Aorta (tissue), 5 donors: Measurements from ENCODE around the gene LRRC63. TPM values are rescaled to one million over a fixed set of nuclear protein-coding genes. Genes with fewer than 3 reads are reported as not detected.

ENCODE experiments used
- ATAC-seq: fragments of 200-7000 bp; cut with Tn5 transposase; one replicate; pipeline ENCODE4 v1.9.1; 2022; ENCODE audit warnings: moderate library complexity; ENCODE audit not compliant: low FRiP score
- DNase-seq, 2 donors: peaks; one replicate each; pipeline ENCODE4 v3.0.0-alpha.2; 2020
- H3K27ac ChIP-seq, 2 donors: one replicate each; pipeline ENCODE4 v1.5.1; 2013; ENCODE audit warnings: low read length in 2 of 2, mild to moderate bottlenecking in 2 of 2, moderate library complexity in 2 of 2, control low read depth in 1 of 2, inconsistent platforms in 1 of 2, low read depth in 1 of 2
- H3K27me3 ChIP-seq, 2 donors: one replicate each; pipeline ENCODE4 v1.6.1; 2013; ENCODE audit warnings: control low read depth in 1 of 2, low read length in 1 of 2, mild to moderate bottlenecking in 1 of 2, moderate library complexity in 1 of 2; ENCODE audit not compliant: insufficient read depth in 2 of 2, control insufficient read depth in 1 of 2
- H3K36me3 ChIP-seq, 2 donors: one replicate each; pipeline ENCODE4 v1.6.1; 2013; ENCODE audit warnings: control low read depth in 1 of 2, low read length in 1 of 2, mild to moderate bottlenecking in 1 of 2; ENCODE audit not compliant: insufficient read depth in 2 of 2, control insufficient read depth in 1 of 2
- H3K4me1 ChIP-seq, 2 donors: one replicate each; pipeline ENCODE4 v1.6.1; 2013; ENCODE audit warnings: low read length in 2 of 2, control low read depth in 1 of 2, mild to moderate bottlenecking in 1 of 2, moderate library complexity in 1 of 2; ENCODE audit not compliant: insufficient read depth in 2 of 2, control insufficient read depth in 1 of 2
- H3K4me3 ChIP-seq, 2 donors: one replicate each; pipeline ENCODE4 v1.5.1; 2013; ENCODE audit warnings: low read length in 2 of 2, control low read depth in 1 of 2, mild to moderate bottlenecking in 1 of 2
- H3K9me3 ChIP-seq: one replicate; pipeline ENCODE4 v1.6.1; 2013; ENCODE audit warnings: mild to moderate bottlenecking, low read length; ENCODE audit not compliant: control insufficient read depth
- WGBS, 2 donors: extraction: QIAGEN DNeasy Blood & Tissue Kit; methylation state at CpG; one replicate each; pipeline ENCODE4 v1.1.7; 2013; 5-methylcytosine and 5-hydroxymethylcytosine counted together
- intact Hi-C, 2 donors: fragments of 100-400 bp; cut with DNase I; formaldehyde crosslinking; loops; one replicate each; pipeline versions ENCODE4 v1.14.2 to v1.15.0; 2022
- polyA plus RNA-seq, 2 donors: library from polyadenylated mRNA; stranded (reverse); fragments of 200-250 nt; gene quantifications; one replicate each; pipeline ENCODE4 v1.2.3, GENCODE V29; 2013
- total RNA-seq, 2 donors: library from RNA; stranded (reverse); fragmentation: NEBNext Ultra II Directional; extraction: Animal tissue kit (Norgen Biotek cat#: 25700); gene quantifications; one replicate each; pipeline ENCODE4 v1.2.1, GENCODE V29; 2021
- donor health status: healthy with polysubstance abuse.
- donor health status: Bipolar disorder and iron deficiency.
- donor health status: DM: no; HTN: no; CAD: no.
- donor health status: DM: no; HTN: no; CAD: no.
- donor health status: DM: yes; HTN: yes; CAD: no.

The LRRC63 gene
- total and polyA plus RNA-seq, 4 donors: 0.15 to 0.99 TPM; not detected in 2

DNA sequence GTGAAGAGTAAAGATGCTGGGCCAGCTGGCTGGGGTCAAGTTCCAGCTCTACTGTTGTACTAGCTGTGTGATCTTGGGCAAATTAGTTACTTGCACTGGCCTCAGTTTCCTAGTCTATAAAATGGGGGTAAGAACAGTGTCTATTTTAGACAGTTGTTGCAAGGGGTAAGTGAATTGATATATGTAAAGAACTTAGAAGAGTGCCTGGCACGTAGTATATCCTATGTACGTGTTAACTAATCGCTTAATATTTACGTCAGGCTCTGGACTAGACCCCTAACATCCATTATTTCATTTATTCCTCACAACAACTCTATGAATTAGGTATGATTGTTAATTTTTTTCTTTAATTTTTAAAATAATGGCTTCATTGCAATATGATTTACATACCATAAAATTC lies 26.1 kb upstream of the LRRC63 start:
- Histone ChIP-seq H3K27ac (no peak overlapping the region), H3K27me3 (peaks cover 0 to 3% of the 10 kb centered on the region in 2 donors), H3K36me3 (no peaks in the 10 kb centered on the region), H3K4me1 (no peaks in the 10 kb centered on the region), H3K9me3 (no peaks in the 10 kb centered on the region), H3K4me3 (no peak overlapping the region)
- DNase-seq (no peak), ATAC-seq (no peak)
- intact Hi-C loops: no loop called here
- WGBS, 2 donors: 85 to 86% methylated on average over 4 of the region's 4 CpGs

DNA sequence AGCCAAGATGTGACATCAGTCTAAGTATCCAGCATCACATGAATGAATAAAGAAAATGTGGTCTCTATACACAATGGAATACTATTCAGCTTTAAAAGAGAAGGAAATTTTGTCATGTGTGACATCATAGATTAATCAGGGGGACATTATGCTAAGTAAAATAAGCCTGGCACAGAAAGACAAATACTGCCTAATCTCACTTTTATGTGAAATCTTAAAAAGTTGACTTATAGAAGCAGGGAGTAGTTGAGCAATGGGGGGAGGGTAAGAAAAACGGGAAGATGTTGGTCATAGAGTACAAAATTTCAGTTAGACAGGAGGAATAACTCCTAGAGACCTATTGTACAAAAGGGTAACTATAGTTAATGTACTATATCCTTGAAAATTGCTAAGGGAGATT lies 19.3 kb upstream of the LRRC63 start:
- no peak for DNase-seq
- Histone ChIP-seq H3K4me1 (no peaks in the 10 kb centered on the region), H3K4me3 (no peak overlapping the region), H3K27me3 (no peaks in the 10 kb centered on the region), H3K36me3 (no peaks in the 10 kb centered on the region), H3K27ac (no peak overlapping the region), H3K9me3 (no peaks in the 10 kb centered on the region)
- 26 to 39% methylated on average over 1 of the region's 1 CpG for WGBS, 2 donors
- no peak for ATAC-seq
- intact Hi-C loops: no loop called here

DNA sequence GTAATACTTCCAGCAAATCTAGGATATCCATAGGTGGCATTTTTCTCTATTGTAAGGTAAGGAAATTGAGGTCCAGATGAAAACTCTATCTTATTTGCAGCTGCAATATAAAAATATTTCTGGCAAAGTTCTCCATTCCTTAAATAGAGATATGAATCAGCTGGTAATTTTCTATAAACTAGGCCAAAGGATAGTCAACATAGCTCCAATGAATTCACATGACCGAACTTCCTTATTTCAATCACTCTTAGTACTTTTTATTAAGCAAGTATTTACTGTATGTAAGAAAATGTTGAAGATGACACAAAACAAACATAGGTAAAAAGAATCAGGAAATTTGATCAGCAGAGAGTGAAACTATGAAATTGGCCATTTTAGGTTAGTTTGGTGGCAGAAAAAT lies 16.7 kb upstream of the LRRC63 start:
- intact Hi-C loops: no loop called here
- WGBS, 2 donors: 90 to 93% methylated on average over 1 of the region's 1 CpG
- ATAC-seq (no peak), DNase-seq (no peak)
- Histone ChIP-seq H3K4me1 (no peaks in the 10 kb centered on the region), H3K27me3 (no peaks in the 10 kb centered on the region), H3K27ac (no peak overlapping the region), H3K36me3 (no peaks in the 10 kb centered on the region), H3K4me3 (no peak overlapping the region), H3K9me3 (no peaks in the 10 kb centered on the region)

DNA sequence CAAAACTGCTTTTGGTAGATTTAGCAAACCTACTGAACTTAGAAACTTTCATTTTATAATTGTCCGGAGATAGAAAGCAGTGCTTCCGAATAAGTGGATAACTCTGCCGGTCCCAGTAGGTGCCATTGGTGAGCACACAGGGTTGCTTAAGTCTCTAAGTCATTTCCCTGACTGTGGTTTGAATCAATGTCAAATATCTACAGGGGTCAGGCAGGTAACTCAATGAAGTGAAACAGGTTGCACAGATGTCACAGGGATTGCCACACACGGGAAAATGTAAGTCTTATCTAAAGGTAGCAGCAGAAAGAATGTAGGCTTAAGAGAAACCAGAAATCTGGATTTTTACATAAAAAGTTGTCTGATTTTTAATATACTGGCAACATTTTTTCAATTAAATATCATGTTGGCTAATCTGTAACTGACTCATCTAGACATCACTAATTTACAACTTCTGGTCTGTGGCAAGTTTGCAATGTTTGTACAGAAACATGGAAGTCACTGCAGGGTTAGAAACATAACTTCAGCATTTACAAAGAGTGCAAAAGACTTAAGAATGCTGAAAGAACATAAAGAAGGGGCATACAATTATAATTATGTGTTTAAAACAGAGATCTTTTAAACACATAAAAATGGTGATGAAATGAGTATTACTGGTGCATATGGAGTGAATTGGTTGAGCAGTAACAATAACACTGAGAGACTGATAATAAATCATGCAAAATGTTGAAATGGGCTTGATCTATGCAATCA lies 14.3 kb upstream of the LRRC63 start:
- Histone ChIP-seq H3K9me3 (no peaks in the 10 kb centered on the region), H3K36me3 (no peaks in the 10 kb centered on the region), H3K27ac (no peak overlapping the region), H3K4me3 (no peak overlapping the region), H3K27me3 (no peaks in the 10 kb centered on the region), H3K4me1 (no peaks in the 10 kb centered on the region)
- no peak for ATAC-seq
- DNase-seq: no peak
- 76 to 77% methylated on average over 4 of the region's 4 CpGs for WGBS, 2 donors
- intact Hi-C loops: no loop called here

DNA sequence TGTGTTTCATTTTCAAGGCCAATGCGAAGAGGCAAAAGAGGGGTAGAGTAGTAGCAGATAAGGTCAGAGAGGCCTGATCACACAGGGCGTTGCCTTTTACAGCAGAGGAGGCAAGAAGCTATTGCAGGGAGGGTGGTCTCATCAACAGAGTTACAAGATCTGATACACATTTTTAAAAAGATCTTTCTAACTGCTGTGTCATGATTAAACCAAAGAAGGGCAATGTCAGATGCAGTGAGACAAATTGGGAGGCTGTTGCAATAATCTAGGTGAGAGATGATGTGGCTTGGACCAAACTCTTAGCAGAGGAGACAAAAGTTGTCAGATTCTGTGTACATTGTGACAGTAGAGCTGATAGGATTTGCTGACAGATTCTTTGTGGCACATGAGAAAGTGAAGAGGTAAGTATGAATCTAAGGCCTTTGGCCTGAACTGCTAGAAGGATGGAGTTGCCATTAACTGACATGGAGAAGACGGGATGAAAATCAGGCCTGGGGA lies 13.0 kb upstream of the LRRC63 start:
- Histone ChIP-seq H3K27me3 (no peaks in the 10 kb centered on the region), H3K4me1 (no peaks in the 10 kb centered on the region), H3K27ac (no peak overlapping the region), H3K9me3 (no peaks in the 10 kb centered on the region), H3K36me3 (no peaks in the 10 kb centered on the region), H3K4me3 (no peak overlapping the region)
- no peak for DNase-seq
- intact Hi-C loops: no loop called here
- 88% methylated on average over 3 of the region's 3 CpGs for WGBS, 2 donors
- ATAC-seq: no peak

DNA sequence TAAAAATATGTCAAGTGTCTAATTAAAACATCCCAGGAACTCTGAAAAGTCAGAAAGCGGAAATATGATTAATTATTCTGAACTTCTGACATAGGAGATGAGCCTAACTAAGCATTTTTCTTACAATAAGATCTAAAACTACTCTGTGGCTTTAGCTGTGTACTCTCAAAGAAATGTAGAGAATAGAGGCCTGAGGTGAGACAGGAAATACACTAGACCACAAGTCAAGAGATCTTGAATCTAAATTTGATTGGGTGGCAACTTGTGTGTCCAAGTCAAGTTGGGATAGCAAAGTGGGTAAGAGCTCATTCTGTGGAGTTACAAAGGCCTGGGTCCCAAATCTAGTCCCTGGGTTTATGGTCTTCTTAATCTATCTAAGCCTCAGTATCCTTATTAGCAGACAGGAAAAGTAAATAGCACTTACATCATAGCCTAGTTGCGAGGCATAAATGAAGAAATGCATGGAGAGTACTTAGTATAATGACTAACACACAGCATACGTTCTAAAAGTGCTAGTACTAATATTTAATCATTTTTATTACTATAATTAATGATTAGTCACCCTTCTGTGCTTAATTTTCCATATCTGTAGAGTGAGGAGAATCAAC lies 9.4 kb upstream of the LRRC63 start:
- ATAC-seq: no peak

DNA sequence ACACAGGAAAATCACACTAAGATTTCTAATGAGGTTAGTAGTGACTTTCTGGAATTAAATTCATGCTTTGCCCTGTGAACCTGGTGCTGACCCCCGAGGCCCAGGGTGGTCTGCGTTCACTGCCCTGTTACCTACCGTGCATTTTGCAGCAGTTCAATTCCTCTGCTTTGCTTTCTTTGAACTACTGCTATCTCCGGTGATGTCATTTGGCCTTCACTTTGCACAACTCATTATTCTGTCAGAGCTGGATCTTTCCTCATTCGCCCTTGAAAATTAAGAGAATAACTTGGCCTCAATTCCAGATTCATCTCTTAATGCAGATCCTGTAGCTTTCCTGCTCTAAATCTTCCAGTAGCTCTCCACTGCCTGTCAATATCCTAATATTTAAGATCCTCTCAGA lies 8.8 kb upstream of the LRRC63 start:
- Histone ChIP-seq H3K4me3 (no peak overlapping the region), H3K27ac (no peak overlapping the region), H3K27me3 (no peaks in the 10 kb centered on the region), H3K36me3 (no peaks in the 10 kb centered on the region), H3K4me1 (no peaks in the 10 kb centered on the region), H3K9me3 (no peaks in the 10 kb centered on the region)
- DNase-seq (no peak), ATAC-seq (no peak)
- 73 to 79% methylated on average over 5 of the region's 5 CpGs for WGBS, 2 donors
- intact Hi-C loops: no loop called here

More for the DNA sequence above, 9.4 kb upstream of the LRRC63 start:
- no peak for DNase-seq
- H3K4me1 ChIP-seq: no peaks in the 10 kb centered on the region
- intact Hi-C loops: no loop called here
- no peak overlapping the region for H3K27ac ChIP-seq
- H3K36me3 ChIP-seq: no peaks in the 10 kb centered on the region
- no peaks in the 10 kb centered on the region for H3K27me3 ChIP-seq
- H3K9me3 ChIP-seq: no peaks in the 10 kb centered on the region
- no peak overlapping the region for H3K4me3 ChIP-seq
- 82 to 84% methylated on average over 3 of the region's 3 CpGs for WGBS, 2 donors

DNA sequence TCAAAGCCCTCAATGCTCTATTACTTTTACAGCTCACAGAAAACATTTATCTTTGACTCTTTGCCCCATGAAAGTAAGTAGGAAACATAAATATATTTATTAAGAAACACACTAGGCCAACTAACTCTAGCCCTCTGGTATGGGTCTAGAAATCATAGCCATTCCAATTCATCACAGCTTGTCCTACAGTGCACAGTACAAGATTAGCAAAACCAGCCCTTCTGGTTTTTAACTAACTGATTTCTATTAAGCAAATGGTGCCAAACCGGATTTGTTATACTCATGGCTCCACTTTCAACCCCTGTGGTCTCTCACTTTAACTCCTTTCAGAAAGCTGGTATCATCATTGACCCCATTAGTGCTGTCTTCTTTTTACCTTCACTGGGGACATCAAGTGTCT lies 5.6 kb upstream of the LRRC63 start:
- H3K27me3 ChIP-seq: no peaks in the 10 kb centered on the region
- H3K4me1 ChIP-seq: no peaks in the 10 kb centered on the region
- 77 to 97% methylated on average over 1 of the region's 1 CpG for WGBS, 2 donors
- no peak overlapping the region for H3K27ac ChIP-seq
- intact Hi-C loops: no loop called here
- no peaks in the 10 kb centered on the region for H3K36me3 ChIP-seq
- no peak overlapping the region for H3K4me3 ChIP-seq
- H3K9me3 ChIP-seq: no peaks in the 10 kb centered on the region
- ATAC-seq (no peak), DNase-seq (no peak)

DNA sequence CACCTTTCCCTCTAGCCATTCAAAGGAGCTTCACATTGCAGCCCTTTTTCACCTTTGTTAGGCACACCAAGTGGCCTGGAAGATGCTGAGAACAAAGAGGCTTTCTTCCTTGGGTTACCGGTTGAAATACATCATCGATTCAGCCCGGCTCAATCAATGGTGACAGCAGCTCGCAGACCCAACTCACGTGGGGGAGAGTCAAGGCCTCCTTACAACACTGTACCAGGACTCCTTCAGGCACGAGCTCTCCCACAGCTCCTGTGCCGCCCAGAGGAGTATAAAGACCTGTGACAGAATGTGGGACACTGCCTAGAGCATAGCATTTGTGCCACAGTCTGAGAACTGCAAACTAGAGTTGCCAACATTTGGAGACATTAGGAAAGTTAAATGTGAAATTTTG lies 3.9 kb upstream of the LRRC63 start:
- intact Hi-C loops: no loop called here
- Histone ChIP-seq H3K4me3 (no peak overlapping the region), H3K4me1 (peaks cover 0 to 3% of the 10 kb centered on the region in 2 donors), H3K9me3 (no peaks in the 10 kb centered on the region), H3K27me3 (no peaks in the 10 kb centered on the region), H3K36me3 (no peaks in the 10 kb centered on the region), H3K27ac (no peak overlapping the region)
- no peak for DNase-seq
- ATAC-seq: no peak
- WGBS, 2 donors: 62 to 66% methylated on average over 7 of the region's 7 CpGs
